NCI-H128 (cell line): Measurements from ENCODE around the gene CNOT4.

Experiments
- DNase-seq: peaks from one replicate; lab custom pipeline; 2025; ENCODE audit not compliant: unreplicated experiment; lab: John Stamatoyannopoulos, UW

CNOT4 gene

DNA sequence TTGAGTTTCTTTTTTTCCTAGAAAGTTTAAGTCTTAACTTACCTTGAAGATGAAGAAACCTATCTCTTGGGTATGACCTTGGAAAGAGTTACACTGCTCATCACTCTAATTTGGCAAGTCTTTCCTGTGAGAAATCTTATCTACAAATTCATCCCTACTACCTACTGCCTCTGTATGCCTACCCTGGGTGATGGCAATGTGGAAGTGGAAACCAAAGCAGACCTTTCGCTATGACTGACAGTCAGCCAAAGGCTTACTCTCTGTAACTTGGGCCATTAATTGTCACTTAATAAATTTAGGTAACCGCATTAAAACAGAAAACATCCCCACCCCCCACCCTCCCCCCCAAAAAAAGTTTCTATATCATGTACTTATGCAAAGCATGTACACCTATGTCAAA, 103.9 kb downstream of the CNOT4 start:
- DNase-seq = no peak

- no peak for DNase-seq
Measured at GRCh38 chr7:135403302-135403701, 106.6 kb downstream of the CNOT4 start.

- no peak for DNase-seq
Measured at GRCh38 chr7:135397689-135398088, 112.2 kb downstream of the CNOT4 start.

DNA sequence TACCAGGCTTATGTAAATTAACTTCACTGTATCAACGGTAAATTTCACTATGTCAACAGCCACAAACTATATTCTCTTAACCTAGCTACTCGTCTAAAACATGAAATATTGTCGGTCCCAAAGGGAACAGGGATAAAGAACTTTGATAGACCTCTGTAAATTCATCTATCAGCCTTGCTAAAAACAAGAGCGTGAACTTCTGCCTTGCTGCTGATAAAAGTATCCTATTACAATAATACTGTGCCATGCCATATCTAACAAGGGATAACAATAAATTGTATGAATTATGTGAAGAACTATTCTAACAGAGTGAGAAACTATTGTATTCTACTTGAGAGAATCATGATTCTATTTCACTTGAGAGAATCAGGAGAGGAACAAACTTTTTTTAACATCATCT, 117.2 kb downstream of the CNOT4 start:
- DNase-seq = no peak

DNA sequence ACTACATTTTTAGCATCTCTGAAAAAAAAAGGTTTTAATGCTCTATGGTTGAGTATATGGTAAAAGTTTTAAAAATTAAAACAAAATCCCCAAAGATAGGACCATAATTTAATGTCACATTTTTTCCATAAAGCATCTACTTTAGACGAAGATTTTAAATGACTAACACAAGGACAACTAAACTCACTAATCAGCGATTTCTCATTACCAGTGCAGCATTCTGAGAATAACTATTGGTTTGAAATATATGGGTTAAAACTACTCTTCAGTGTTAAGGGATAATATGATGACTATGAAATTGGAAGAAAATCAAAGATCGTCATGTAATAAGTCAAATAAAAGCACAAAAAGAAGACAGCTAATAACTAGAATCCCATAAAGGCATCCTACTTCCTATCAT, 118.4 kb downstream of the CNOT4 start:
- no peak for DNase-seq

- DNase-seq = no peak
Measured at GRCh38 chr7:135390829-135391228, 119.1 kb downstream of the CNOT4 start.

- DNase-seq = no peak
Measured at GRCh38 chr7:135389971-135390370, 119.9 kb downstream of the CNOT4 start.

DNA sequence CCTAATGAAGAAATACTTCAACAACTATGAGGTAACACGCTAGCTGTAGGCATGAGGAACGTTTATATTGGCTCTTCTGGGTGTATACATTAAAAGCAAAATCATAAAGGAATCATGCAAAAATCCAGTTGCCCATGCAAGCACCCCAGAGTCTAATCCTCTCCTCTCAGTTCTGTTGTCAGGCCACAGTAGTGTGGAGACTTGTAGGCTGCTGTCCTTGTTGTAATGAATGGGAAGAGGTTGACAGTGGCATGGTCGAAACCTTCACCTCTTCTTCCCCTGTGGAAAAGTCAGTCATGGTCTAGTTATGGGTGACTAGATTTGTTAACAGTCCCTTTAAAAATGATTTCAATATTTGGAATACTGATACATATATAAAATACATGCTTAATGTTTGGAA, 121.3 kb downstream of the CNOT4 start:
- no peak for DNase-seq

DNA sequence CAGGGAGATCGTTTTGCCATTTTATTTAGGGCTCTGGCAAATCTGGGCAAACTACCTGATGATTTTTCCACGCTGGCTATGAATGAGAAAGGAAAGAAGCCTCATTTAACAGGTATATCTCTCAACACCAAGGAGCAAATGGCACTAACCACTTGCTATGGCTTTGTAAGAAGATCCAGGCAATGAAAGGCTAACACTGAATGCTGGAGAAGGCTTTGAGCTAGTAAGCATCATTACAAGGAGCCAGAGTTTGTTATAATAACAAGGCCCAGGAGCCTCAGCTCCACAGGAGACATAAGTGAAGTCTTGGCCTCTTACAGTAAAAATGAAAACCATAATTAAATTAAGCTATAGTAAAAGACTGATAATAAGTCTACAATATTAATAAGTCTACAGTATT, 123.1 kb downstream of the CNOT4 start:
- DNase-seq = no peak

GRCh38 chr7:135386181-135386580, 123.7 kb downstream of the CNOT4 start:
- DNase-seq = no peak

DNA sequence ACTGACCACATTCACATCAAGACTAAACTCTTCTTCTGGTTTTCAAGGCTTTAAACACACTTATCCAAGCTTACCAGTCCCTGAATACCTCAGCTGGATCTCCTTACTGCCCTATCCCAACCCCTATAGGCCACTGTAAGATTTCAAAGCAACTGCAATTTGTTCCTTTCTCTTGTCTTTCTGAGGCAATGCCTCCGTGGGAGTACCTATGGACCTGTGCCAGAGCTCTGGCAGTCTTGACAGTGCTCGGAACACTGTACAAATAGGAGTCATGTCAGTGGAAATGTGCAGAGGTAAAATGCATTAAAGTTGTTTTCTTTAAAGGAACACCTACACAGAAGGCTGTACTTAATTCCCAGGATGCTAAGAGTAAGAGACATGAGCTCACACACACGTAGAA, 124.7 kb downstream of the CNOT4 start:
- DNase-seq = no peak

- DNase-seq = no peak
Measured at GRCh38 chr7:135383525-135384175, 126.3 kb downstream of the CNOT4 start.

- no peak for DNase-seq
Measured at GRCh38 chr7:135382173-135382572, 127.7 kb downstream of the CNOT4 start.

GRCh38 chr7:135381369-135381768, 128.5 kb downstream of the CNOT4 start:
- no peak for DNase-seq

DNA sequence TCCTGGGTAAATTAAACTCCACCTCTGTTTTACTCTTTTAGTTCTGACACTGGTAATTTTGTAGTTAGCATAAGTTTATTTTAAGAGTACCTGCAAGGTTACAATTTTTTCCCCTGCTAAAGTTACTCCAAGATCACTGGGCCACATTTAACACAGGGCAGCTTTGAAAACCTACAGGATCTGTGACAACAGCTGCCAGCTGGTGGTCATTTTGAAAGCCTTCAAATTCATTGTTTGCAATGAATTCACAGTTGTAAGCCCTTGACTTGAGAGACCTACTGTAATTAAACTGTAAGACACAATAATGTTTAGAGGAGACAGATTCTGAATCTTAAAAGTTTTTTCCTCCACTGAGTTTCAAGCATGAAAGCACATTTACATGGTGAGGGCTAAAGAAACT, 129.6 kb downstream of the CNOT4 start:
- DNase-seq = no peak

DNA sequence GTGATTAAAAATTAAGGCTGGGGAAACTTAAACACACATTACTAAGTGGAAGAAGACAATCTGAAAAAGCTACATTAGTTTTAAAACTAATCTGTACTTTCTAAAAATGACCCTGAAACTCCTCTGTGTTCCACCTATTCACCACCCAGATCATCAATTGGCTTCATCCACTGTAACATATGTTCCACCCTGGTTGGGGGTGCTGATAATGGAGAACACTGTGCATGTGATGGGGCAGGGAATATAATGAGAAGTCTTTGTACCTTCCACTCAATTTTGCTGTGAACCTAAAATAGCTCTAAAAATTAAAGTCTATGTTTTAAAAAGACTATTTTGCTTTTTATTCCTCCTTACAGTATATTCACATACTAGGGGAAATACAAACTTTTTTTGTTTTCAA, 132.7 kb downstream of the CNOT4 start:
- no peak for DNase-seq

DNA sequence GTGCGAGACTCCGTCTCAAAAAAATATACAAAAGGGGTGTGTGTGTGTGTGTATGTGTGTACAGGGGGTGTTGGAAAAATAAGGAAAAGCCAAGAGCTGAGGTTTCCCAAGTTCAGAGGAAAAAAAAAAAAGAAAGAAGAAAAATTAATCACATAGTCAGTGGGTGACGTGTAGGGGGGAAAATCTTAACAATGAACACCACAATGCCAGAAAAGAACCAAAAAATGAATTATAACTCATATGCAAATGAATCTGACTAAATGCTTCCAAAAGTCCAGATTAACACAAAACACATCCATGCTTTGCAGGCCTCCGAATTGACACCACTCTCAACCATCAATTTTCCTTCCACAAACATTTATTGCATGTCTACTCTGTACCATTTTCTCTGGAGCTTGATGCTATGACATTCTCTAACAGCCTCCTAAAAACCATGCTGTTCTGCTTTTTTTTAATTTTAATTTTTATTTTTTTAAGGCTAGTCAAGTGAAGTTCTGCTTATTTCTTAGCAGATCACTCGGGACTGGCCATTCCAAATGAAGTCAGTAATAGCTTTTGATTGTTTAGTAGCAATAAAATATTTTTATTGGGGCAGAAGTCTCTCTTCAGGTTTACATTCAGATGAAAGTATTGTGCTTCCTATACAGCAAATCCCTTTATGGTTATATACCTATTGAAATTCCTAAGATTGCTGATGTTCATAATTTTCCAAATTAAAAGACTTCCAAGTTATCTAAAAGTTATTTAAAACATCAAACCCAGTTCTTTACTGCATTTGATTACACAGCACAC, 133.8 kb downstream of the CNOT4 start:
- DNase-seq = no peak

GRCh38 chr7:135374736-135375135, 135.2 kb downstream of the CNOT4 start:
- DNase-seq = no peak

GRCh38 chr7:135372222-135372621, 137.7 kb downstream of the CNOT4 start:
- DNase-seq = no peak

DNA sequence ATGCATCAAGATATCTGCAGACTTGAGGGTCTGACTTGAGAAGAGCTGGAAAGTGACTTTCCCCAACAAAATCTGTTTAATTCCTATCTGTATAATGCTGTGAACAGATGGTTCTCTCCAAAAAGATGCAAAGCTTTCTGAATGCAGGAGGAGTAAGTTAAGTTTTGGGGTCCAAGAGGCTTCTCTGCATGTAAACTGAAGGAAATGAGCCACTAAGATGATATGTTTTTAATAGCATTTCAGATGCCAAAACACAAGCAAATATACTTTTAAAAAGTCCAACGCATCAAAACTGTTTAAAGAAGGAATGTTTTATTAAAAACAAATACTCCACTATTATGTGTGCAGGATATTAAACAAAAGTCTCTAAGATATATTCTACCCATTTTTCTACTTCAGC, 139.2 kb downstream of the CNOT4 start:
- no peak for DNase-seq

DNA sequence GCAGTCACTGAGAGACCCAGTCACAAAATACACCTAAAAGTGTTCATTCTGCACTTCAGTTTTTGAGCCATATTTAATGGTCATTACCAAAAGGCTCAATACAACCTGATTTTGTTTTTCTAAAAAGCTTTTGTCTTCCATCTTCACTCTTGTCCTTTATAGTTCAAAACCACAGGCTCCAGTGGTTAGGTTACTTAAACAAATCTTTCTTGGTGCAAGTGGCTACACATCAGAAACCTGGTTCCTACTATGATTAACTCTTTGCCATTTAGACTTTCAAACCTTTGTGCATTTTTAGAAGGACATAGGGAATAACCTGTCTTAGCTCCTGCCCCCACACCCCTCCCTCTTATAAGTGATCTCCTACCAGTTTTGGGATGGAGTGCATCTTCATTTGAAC, 140.5 kb downstream of the CNOT4 start:
- DNase-seq = no peak

DNA sequence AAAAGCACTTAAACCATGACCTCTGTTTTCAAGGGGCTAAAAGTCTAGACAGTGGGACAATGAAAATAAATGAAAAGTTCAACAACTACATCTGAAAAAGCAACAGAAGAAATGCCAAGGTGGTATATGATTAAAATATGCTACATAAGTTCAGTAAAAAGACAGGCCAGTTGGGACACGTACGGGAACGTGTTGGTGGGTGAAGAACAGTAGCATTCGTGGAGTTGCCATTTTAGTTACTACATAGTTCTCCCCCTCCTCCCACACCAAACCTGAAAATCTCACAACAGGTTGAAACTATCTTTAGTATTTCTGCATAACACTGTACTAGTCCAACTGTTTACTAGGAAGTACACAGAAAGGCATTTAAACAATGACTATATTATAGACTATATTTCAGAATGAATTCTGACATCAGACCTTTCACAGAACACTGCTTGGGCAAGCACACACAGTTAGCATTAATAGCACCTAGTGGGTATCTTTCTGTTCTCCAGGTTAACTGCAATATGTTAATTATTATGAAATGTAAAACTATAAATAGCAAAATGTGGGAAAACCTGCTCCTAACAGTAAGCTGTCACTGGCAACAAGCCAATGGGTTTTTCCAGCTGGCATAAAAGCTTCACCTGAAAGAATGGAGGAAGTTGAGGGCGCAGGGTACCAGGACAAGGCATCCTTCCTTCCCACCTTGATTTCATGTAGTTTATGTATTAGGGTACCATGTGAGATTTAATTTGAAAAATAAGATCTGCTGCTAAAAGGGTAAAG, 141.3 kb downstream of the CNOT4 start:
- DNase-seq = no peak
